Activated CD8-positive, alpha-beta memory T cell treated with anti-CD3 and anti-CD28 coated beads, Interleukin-2, amount 10 ng/mL, durations not matched to agents 7 days and 5 days (primary cell): ENCODE data around the gene MACROD2. TPM values are rescaled to one million over a fixed set of nuclear protein-coding genes. Genes with fewer than 3 reads are reported as not detected.

Experiments
- ATAC-seq: fragments of 150-1000 bp; cut with Tn5 transposase; one replicate; pipeline ENCODE4 v1.10.0; 2021; ENCODE audit warnings: moderate library complexity
- CTCF ChIA-PET: fragments of 350-600 bp; sonication (Branson Sonifier 250); formaldehyde crosslinking; loops from one replicate; lab custom pipeline; 2021; ENCODE audit warnings: antibody characterized with exemption; lab: Charles Lee
- DNase-seq: peaks from one replicate; pipeline ENCODE4 v3.0.0-alpha.2; 2020
- H3K27ac Mint-ChIP-seq: one replicate; pipeline ENCODE4 v1.8.0; 2021; ENCODE audit warnings: mild to moderate bottlenecking, mixed read lengths
- H3K27me3 Mint-ChIP-seq: one replicate; pipeline ENCODE4 v1.8.0; 2021; ENCODE audit warnings: mixed read lengths
- H3K36me3 Mint-ChIP-seq: one replicate; pipeline ENCODE4 v1.8.0; 2021; ENCODE audit warnings: mild to moderate bottlenecking, mixed read lengths
- H3K4me1 Mint-ChIP-seq: one replicate; pipeline ENCODE4 v1.8.0; 2021; ENCODE audit warnings: mixed read lengths
- H3K4me3 Mint-ChIP-seq: one replicate; pipeline ENCODE4 v1.8.0; 2021; ENCODE audit warnings: mild to moderate bottlenecking, moderate library complexity, mixed read lengths
- H3K9me3 Mint-ChIP-seq: one replicate; pipeline ENCODE4 v1.8.0; 2022; ENCODE audit warnings: low read depth, mixed read lengths
- total RNA-seq, 2 experiments: library from RNA; stranded (reverse); gene quantifications; one replicate each; pipeline ENCODE4 v1.2.3, GENCODE V29; 2021

Gene MACROD2
- total RNA-seq, 2 experiments from 2014 or later = not detected

GRCh38 chr20:15895560-15896084 is 1900.3 kb downstream of the MACROD2 start:
- Mint-ChIP-seq H3K4me1 (peaks cover 10% of the 10 kb centered on the region), H3K27me3 (peaks cover 3% of the 10 kb centered on the region), H3K4me3 (no peak overlapping the region), H3K36me3 (no peaks in the 10 kb centered on the region), H3K27ac (no peak overlapping the region), H3K9me3 (peaks cover 5% of the 10 kb centered on the region)
- DNase-seq = no peak
- CTCF ChIA-PET = no interaction called here
- ATAC-seq = peak; percentile 42

GRCh38 chr20:15899967-15900366 is 1904.7 kb downstream of the MACROD2 start:
- no peak for ATAC-seq
- H3K27ac Mint-ChIP-seq = no peak overlapping the region
- H3K4me1 Mint-ChIP-seq = peaks cover 10% of the 10 kb centered on the region
- H3K36me3 Mint-ChIP-seq = no peaks in the 10 kb centered on the region
- H3K9me3 Mint-ChIP-seq = peaks cover 10% of the 10 kb centered on the region
- H3K4me3 Mint-ChIP-seq = no peak overlapping the region
- CTCF ChIA-PET = no interaction called here
- no peaks in the 10 kb centered on the region for H3K27me3 Mint-ChIP-seq
- DNase-seq = no peak

GRCh38 chr20:15900443-15900842 is 1905.1 kb downstream of the MACROD2 start:
- Mint-ChIP-seq H3K4me1 (peaks cover 7% of the 10 kb centered on the region), H3K36me3 (no peaks in the 10 kb centered on the region), H3K27me3 (no peaks in the 10 kb centered on the region), H3K27ac (no peak overlapping the region), H3K9me3 (peaks cover 10% of the 10 kb centered on the region), H3K4me3 (no peak overlapping the region)
- CTCF ChIA-PET = no interaction called here
- DNase-seq (no peak), ATAC-seq (no peak)

GRCh38 chr20:15902493-15902892 is 1907.2 kb downstream of the MACROD2 start:
- CTCF ChIA-PET = no interaction called here
- H3K27ac Mint-ChIP-seq = no peak overlapping the region
- no peaks in the 10 kb centered on the region for H3K36me3 Mint-ChIP-seq
- no peak for ATAC-seq
- H3K27me3 Mint-ChIP-seq = no peaks in the 10 kb centered on the region
- H3K9me3 Mint-ChIP-seq = peaks cover 14% of the 10 kb centered on the region
- DNase-seq = no peak
- H3K4me3 Mint-ChIP-seq = no peak overlapping the region
- no peaks in the 10 kb centered on the region for H3K4me1 Mint-ChIP-seq

GRCh38 chr20:15905661-15906060 is 1910.3 kb downstream of the MACROD2 start:
- no peaks in the 10 kb centered on the region for H3K4me1 Mint-ChIP-seq
- CTCF ChIA-PET = no interaction called here
- H3K27ac Mint-ChIP-seq = no peak overlapping the region
- H3K27me3 Mint-ChIP-seq = no peaks in the 10 kb centered on the region
- H3K9me3 Mint-ChIP-seq = peaks cover 19% of the 10 kb centered on the region
- ATAC-seq = no peak
- no peaks in the 10 kb centered on the region for H3K36me3 Mint-ChIP-seq
- no peak for DNase-seq
- H3K4me3 Mint-ChIP-seq = no peak overlapping the region

GRCh38 chr20:15909995-15910394 is 1914.7 kb downstream of the MACROD2 start:
- no peak overlapping the region for H3K4me3 Mint-ChIP-seq
- no peaks in the 10 kb centered on the region for H3K4me1 Mint-ChIP-seq
- no peak overlapping the region for H3K27ac Mint-ChIP-seq
- ATAC-seq = no peak
- CTCF ChIA-PET = no interaction called here
- no peaks in the 10 kb centered on the region for H3K36me3 Mint-ChIP-seq
- H3K27me3 Mint-ChIP-seq = no peaks in the 10 kb centered on the region
- no peak for DNase-seq
- peaks cover 12% of the 10 kb centered on the region for H3K9me3 Mint-ChIP-seq

- no peaks in the 10 kb centered on the region for H3K27me3 Mint-ChIP-seq
- peaks cover 11% of the 10 kb centered on the region for H3K9me3 Mint-ChIP-seq
- DNase-seq = no peak
- ATAC-seq = no peak
- H3K36me3 Mint-ChIP-seq = no peaks in the 10 kb centered on the region
- H3K4me3 Mint-ChIP-seq = no peak overlapping the region
- no peaks in the 10 kb centered on the region for H3K4me1 Mint-ChIP-seq
- no peak overlapping the region for H3K27ac Mint-ChIP-seq
- CTCF ChIA-PET = no interaction called here
Measured at GRCh38 chr20:15911581-15911980, 1916.3 kb downstream of the MACROD2 start.

- no peaks in the 10 kb centered on the region for H3K36me3 Mint-ChIP-seq
- H3K4me3 Mint-ChIP-seq = no peak overlapping the region
- CTCF ChIA-PET = no interaction called here
- no peak overlapping the region for H3K27ac Mint-ChIP-seq
- DNase-seq = no peak
- ATAC-seq = no peak
- no peaks in the 10 kb centered on the region for H3K27me3 Mint-ChIP-seq
- no peaks in the 10 kb centered on the region for H3K4me1 Mint-ChIP-seq
- peaks cover 7% of the 10 kb centered on the region for H3K9me3 Mint-ChIP-seq
Measured at GRCh38 chr20:15913391-15914025, 1918.2 kb downstream of the MACROD2 start.

GRCh38 chr20:15916623-15917022 is 1921.3 kb downstream of the MACROD2 start:
- no peak overlapping the region for H3K4me3 Mint-ChIP-seq
- no peaks in the 10 kb centered on the region for H3K4me1 Mint-ChIP-seq
- H3K9me3 Mint-ChIP-seq = peaks cover 7% of the 10 kb centered on the region
- no peaks in the 10 kb centered on the region for H3K36me3 Mint-ChIP-seq
- DNase-seq (no peak), ATAC-seq (no peak)
- CTCF ChIA-PET = no interaction called here
- no peaks in the 10 kb centered on the region for H3K27me3 Mint-ChIP-seq
- no peak overlapping the region for H3K27ac Mint-ChIP-seq

- Mint-ChIP-seq H3K27ac (no peak overlapping the region), H3K4me1 (no peaks in the 10 kb centered on the region), H3K27me3 (no peaks in the 10 kb centered on the region), H3K9me3 (peaks cover 7% of the 10 kb centered on the region), H3K4me3 (no peak overlapping the region), H3K36me3 (no peaks in the 10 kb centered on the region)
- DNase-seq (no peak), ATAC-seq (no peak)
- CTCF ChIA-PET = no interaction called here
Measured at GRCh38 chr20:15917283-15917682, 1922.0 kb downstream of the MACROD2 start.

GRCh38 chr20:15918631-15919030 is 1923.3 kb downstream of the MACROD2 start:
- no peak for ATAC-seq
- Mint-ChIP-seq H3K4me1 (no peaks in the 10 kb centered on the region), H3K27ac (no peak overlapping the region), H3K9me3 (peaks cover 7% of the 10 kb centered on the region), H3K4me3 (no peak overlapping the region), H3K27me3 (no peaks in the 10 kb centered on the region), H3K36me3 (no peaks in the 10 kb centered on the region)
- DNase-seq = no peak
- CTCF ChIA-PET = no interaction called here

GRCh38 chr20:15919118-15919517 is 1923.8 kb downstream of the MACROD2 start:
- Mint-ChIP-seq H3K27me3 (no peaks in the 10 kb centered on the region), H3K9me3 (peaks cover 7% of the 10 kb centered on the region), H3K36me3 (no peaks in the 10 kb centered on the region), H3K4me1 (no peaks in the 10 kb centered on the region), H3K4me3 (no peak overlapping the region), H3K27ac (no peak overlapping the region)
- no peak for ATAC-seq
- DNase-seq = no peak
- CTCF ChIA-PET = no interaction called here

GRCh38 chr20:15921930-15922329 is 1926.6 kb downstream of the MACROD2 start:
- no peak overlapping the region for H3K27ac Mint-ChIP-seq
- no peak overlapping the region for H3K4me3 Mint-ChIP-seq
- ATAC-seq = no peak
- no peaks in the 10 kb centered on the region for H3K27me3 Mint-ChIP-seq
- H3K4me1 Mint-ChIP-seq = no peaks in the 10 kb centered on the region
- CTCF ChIA-PET = no interaction called here
- peaks cover 12% of the 10 kb centered on the region for H3K9me3 Mint-ChIP-seq
- no peaks in the 10 kb centered on the region for H3K36me3 Mint-ChIP-seq
- DNase-seq = no peak

GRCh38 chr20:15922556-15922955 is 1927.2 kb downstream of the MACROD2 start:
- Mint-ChIP-seq H3K9me3 (peaks cover 12% of the 10 kb centered on the region), H3K4me1 (no peaks in the 10 kb centered on the region), H3K27ac (no peak overlapping the region), H3K27me3 (no peaks in the 10 kb centered on the region), H3K4me3 (no peak overlapping the region), H3K36me3 (no peaks in the 10 kb centered on the region)
- ATAC-seq (no peak), DNase-seq (no peak)
- CTCF ChIA-PET = no interaction called here
